Right lung (tissue), 5 donors: ENCODE results near the gene BRSK2. TPM values are rescaled to one million over a fixed set of nuclear protein-coding genes. Genes with fewer than 3 reads are reported as not detected.

ENCODE experiments used
- DNase-seq, 2 donors: peaks; one replicate each; pipeline ENCODE4 v3.0.0-alpha.2; 2013
- polyA plus RNA-seq, 5 donors: library from polyadenylated mRNA; unstranded; fragments of 120-200 nt; gene quantifications; one replicate each; pipeline versions ENCODE4 v1.2.1 to v1.2.3, GENCODE V29; 2013; ENCODE audit warnings: inconsistent platforms in 1 of 5, low replicate concordance in 1 of 5; ENCODE audit not compliant: insufficient read length in 5 of 5, insufficient read depth in 1 of 5

BRSK2 gene
- polyA plus RNA-seq, 5 donors, result 0.55 to 1.4 (median 0.67) TPM

DNA sequence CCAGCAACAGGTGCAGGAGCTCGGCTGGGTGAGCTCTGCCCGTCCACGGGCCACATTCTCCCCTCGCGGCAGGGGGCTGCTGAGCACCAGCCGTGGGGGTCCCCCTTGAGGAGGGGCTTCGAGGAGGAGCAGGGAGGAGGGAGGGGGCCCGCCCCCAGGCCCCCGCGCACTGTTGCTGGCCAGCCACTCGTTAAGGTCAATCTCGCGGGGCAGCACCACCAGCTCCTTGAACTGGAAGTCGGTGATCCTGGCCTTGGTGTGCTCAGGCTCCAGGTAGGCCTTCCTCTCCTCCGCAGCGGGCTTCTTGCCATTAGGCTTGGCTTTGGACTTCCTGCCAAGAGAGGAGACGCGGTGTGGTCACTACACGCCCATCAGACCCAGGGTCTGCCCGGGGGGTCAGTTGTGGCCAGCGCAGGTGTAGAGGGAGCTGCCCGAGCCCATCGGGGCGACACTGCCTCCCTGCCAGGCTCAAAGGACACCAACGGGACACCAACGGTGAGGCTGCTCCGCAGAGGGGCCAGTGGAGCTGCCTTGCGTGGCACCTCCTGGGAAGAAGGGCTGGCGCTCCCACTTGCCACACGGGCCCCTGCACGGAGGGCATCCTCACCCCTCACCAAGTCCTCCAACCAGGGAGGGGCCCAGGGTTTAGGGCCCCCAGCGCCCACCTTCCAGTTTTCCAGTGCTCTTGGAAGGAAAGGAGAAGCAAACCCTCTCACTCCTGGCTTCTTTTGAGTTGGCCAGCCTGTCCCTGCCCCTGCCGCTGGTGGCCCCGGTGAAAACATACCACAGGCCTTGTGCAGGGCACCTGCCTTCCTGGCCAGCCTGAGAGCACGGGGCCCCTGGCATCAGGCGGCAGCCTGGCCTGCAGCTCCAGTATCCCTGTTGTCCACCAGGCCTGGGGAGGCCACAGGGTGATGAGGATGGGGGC, 91.1 kb downstream of the BRSK2 start:
- no peak for DNase-seq

DNA sequence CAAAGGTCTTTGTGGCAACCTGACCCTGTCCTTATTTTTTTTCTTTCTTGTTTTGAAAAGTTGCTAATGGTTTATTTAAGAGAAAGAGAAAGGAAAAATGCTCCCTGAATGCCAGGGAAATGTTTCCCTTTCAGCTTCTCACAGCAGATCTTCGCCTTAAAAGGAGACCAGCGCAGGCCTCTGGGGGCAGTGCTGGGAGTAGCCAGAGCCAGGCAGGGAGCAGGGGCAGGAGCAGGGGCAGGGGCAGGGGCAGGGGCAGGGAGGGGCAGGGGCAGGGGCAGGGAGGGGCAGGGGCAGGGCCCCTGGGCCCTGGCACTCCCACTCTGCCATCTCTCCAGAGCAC, 91.7 kb downstream of the BRSK2 start:
- no peak for DNase-seq

DNA sequence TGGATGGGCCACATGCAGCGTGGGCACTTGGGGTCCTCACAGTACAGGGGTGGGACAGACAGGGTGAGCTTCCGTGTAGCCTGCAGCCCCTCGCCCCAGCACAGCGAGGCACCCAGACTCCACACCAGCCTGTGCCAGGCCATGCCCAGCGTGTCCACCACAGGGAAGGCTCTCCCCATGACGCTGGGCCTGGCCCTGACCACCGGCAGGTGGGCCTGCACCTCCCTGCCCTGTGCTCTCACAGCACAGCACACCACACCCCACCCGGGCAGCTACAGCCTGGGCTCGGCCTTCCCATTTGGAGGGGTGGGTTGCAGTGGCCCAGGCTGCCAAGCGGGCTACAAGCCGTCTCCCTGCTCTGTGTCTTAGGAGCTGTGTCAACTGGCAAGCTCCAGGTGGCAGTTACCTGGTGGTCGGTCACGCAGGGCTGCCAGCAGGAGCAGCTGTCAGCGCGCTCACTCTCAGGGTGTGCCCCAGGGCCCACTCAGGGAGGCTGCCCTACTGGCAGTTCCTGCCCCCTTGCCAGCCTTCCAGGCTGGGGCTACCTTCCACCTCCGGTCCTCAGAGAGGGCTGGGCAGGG, 92.2 kb downstream of the BRSK2 start:
- DNase-seq, result no peak

DNA sequence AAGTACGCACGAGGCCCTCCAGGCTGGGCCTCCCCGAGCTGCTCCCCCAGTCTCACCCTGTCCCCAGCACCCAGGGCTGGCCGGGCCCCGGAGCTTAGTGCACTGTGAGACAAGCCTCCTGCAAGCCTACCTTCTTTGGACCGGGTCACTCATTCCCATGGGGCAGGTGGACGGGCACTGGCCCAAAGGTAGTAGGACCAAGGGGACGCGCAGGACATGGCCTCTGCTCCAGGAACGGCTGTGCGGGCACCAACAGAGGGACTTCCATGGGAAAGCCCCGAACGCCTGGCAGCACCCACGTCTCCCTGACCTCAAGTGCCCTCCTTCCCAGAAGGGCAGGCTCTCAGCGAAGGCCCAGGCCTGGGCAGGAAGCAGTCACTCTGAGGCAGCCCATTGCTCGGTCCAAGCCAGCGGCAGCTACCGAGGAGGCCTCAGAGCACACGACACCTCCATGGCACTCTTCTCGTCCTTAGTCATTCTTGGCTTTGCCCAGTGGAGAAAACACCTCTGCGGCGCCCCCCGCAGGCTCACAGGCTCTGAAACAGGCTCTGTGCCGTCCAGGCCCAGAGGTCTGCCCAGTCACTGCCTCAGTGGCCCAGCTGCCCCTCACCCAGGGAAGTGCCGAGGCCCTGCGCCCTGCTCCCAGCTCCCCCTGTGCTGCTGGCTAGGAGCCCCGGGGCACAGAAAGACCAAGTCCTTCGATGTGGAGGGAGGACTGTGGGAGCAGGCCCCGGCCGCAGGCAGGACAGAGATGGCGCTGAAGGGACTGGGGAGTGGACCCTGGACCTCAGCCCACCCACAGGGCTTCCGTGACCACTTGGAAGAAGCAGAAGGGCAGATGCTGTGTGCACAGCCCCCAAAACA, 93.1 kb downstream of the BRSK2 start:
- DNase-seq, result no peak

DNA sequence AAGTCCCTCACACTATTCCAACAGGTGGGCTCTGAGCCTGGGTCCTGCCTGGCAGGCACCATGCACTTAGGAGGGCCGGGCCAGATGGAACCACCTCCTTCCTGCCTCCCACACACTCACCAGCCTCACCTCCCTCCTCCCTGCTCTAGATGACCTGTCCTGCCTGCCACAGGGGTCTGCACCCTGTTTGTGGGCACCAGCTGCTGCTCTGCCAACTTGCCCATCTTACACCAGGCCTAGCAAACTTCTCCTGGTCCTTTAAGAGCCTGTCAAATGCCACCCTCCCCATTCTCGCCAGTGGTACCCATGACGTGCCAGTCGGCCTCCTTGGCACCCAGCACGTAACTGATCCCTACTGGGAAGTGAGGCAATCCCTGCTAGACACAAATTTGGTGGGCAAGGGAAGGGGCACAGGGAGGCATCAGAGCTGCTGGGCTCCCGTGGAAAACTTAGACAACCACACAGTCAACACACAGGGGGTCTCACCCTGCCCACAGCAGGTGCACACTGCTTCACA, 93.8 kb downstream of the BRSK2 start:
- DNase-seq, result no peak

DNA sequence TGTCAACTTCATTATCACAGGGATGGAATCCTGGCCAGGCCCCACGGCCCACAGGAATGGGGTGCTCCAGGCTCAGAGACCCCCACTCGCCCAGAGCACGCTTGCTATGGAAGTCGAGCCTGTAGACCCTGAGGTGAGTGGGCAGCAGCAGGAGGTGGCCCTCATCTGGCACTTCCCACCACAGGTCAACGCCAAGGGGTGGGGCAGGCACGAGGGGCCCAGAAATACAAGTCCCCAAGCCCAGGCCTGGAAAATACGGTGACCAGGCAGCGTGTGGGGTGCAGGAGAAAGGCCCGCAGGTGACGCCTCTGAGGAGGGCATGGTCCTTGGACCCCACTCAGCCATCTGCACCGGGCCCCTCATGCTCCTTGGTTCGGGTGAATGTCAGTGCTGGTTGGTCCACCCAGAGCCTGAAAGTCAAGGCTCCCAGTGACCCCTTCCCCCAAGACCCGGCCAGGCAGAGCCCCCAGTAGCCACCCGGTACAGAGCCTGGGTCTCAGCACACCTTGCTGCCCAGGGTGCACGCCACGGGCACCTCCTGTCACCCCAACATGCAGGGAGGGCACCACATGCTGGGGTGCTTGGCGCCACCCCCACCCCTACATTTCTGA, 94.4 kb downstream of the BRSK2 start:
- DNase-seq, result no peak

DNA sequence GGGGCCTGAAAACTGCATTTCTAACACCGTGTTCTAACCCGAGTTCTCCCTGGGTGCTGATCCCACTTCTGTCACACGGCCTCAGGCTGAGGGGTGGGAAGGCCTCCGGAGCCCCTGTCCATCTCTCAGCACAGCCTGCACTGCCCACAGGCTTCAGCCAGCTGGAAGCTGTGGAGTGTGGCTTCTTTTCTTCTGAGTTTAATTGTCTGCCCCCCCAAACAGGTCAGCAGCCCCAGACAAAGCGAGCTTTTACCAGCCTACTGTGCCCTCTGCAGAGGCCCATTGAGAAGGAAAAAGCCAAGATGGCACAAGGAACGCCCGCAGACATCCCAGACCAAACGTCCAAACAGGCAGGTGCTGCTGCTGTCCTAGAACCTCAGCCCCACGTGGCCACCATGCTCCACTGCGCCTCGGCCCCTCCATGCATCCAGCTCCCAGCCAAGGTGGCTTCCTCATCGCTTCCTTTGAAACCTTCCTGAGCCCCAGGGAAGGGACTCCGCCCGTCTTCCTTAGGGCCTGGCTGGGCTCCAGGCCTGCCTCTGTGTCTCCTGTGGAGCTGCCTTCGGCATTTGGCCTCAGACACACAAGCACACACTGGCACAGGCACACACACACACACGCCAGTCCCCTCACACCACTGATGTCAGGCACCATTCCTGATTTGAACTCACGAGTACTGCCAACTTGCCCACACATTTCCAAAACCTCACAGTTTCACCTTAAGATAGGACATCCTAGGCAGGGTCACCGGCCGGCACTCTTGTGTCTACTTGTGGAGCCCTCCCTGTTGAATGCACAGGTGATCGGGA, 95.2 kb downstream of the BRSK2 start:
- DNase-seq, result no peak

DNA sequence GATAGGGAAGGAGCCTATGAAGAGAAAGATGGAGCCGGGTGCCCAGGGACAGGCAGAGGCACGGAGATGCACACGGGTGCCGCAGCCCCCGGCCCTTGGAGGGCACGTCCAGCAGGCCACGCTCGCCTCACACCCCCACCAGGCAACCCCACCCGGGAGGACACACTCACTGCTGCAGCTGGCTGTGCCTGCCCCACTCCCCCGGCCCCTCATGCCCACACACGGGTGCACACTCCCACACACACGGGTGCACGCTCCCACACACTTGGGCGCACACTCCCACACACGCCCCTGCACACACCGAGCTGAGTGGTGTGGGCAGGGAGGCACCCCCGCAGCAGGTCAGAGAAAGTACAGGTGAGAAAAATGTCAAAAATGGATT, 95.8 kb downstream of the BRSK2 start:
- DNase-seq, result no peak

DNA sequence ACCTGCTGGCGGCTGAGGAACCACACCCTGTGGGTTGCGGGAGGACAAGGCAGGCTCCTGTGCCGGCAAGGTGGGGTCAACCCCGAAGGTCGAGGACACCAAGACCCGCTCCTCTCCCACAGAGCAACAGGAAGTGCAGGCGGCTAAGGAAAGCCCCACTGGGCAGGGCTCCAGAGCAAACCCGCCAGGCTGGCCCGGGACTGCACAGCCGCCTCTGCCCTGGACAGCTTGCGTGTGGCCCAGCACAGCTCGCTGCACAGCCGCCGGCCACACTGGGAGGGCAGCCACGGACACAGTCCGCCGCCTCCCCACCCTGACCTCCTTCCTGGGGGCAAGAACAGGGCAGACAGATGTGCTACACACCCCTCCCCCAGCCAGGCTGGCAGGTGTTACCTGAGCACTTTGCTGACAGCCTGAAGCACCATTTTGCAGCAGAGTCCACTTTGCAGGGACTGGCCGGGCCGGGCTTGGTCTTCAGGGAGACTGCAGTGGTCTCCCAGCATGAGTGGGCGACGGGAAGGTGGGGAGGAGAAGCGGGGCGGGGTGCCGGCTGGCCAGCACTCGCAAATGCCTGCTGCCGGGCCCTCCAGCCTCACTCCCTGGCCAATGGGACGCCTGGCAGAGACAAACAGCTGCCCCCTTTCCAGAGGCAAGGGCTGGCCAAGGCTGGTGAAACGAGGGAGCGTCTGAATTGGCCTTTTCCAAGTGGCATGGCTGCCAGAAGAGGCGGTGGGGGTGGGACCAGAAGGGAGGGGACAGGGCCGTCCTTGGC, 96.5 kb downstream of the BRSK2 start, which contains the start of gene MOB2:
TSS of gene MOB2 (minus strand) at position 726 of the 772 bp plus-strand sequence. CDS start at position 503, 223 bp downstream.
- DNase-seq, result peak; percentile 26 to 30

DNA sequence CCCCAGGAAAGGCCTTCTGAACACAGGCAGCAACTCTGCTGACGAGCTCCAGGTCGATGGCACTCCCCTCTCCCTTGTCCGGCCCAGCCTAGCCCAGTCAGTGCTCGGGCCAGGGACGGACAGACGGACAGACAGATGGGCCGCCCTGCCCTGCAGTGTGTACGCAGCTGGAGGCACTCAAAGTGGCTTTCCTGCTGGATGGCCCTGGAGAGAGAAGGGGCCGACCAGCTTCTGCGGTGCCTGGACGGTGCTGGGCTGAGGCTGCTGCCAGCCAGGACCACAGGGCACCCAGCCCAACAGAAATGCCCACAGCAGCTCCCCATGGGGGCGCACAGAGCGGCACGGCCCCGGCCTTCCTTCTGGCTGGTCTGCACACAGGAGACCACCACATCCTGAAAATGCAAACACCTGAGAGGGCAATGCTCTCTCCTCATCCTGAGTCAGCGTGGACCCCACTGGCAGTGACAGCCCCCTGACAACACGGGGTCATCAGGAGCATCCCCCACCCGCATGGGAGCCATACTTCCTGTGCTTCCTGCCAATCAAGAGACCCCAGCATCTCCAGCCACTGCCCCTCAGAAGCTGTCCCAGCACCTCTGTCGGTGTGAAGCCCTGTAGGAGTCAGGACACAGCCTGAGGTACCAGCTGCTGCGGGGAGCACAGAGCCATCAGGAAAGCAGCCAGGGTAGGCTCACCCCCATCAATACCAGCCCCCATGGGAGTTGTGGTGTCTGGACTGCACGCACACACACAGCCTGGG, 97.5 kb downstream of the BRSK2 start:
- no peak for DNase-seq

DNA sequence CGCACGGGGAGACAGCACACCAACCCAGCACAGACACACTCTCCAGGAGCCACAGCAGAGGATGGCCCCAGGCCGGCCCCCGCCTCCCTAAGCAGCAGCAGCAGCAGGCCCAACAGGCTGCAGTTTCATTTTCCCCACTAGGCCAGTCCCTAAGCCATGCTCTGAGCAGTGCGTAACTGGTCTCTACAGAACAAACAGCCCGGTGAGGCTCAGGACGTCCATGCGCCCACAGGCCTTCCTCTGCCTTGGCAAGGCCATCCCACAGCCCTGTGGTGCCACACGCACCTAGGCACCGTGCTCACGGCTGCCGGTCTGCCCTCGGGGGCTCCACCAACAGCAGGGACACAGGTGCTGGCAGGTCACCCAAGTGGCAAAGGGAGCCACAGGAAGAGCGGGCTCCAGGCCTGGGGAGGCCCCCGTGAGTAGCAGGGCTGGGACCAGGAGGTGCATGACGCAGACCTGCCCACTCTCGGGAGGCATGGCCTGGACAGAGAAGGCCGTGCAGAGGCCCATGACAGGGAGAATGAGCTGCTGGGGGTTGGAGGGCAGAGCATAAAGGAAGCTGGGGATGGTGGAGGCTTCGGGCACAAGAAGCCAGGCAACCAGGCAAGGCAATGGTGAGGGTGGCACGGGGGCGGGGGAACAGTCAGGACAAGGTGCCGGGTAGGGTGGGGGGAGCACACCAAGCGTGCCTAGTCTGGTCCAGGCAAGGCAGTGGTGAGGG, 98.3 kb downstream of the BRSK2 start:
- no peak for DNase-seq

DNA sequence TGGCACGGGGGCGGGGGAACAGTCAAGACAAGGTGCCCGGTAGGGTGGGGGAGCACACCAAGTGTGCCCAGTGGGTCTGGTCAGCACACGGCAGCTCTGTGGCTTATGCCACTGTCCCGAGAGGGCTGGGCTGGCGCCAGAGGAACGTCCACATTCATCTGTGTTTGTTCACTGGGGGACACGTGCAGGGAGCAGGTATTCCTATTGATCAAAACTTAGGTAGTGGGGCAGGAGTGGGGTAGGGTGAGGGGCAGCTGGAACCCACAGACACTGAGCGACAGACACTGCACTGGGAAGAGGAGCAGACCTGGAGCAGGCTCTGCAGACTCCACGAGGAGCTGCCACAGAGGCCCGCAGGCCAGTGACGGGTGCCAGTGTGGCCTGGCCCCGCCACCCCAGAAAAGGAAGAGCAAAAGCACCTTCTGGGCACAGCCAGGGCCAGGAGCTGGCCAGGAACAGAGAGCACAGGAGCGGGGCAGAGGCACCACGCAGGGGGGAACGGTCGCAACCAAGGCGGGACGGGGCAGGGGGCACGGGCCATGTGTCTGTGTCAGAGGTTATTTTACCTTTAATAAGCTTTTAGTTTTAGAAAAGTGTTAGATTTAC, 98.9 kb downstream of the BRSK2 start:
- no peak for DNase-seq

DNA sequence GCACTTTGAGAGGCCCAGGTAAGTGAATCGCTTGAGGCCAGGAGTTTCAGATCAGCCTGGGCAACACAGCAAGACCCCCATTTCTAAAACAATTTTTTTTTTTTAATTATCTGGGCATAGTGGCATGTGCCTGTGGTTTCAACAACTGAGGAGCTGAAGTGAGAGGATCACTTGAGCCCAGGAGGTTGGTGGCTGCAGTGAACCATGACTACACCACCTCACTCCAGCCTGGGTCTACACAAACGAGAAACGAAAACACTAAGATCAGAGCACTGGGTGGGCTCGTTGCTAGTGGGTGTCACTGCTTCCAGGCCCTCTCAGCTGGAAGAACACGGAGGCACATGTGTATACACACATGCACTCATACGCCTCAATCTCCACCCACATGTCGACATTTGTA, 100.9 kb downstream of the BRSK2 start:
- DNase-seq, result no peak

DNA sequence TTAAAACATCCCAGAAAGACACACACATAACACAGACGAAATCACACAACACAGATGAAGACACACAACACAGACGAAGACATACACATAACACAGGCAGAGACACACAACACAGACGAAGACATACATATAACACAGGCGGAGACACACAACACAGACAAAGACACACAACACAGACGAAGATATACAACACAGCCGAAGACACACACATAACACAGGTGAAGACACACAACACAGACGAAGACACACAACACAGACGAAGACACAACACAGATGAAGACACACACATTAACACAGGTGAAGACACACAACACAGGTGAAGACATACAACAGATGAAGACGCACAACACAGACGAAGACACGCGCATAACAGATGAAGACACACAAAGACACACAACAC, 101.6 kb downstream of the BRSK2 start:
- DNase-seq, result no peak

DNA sequence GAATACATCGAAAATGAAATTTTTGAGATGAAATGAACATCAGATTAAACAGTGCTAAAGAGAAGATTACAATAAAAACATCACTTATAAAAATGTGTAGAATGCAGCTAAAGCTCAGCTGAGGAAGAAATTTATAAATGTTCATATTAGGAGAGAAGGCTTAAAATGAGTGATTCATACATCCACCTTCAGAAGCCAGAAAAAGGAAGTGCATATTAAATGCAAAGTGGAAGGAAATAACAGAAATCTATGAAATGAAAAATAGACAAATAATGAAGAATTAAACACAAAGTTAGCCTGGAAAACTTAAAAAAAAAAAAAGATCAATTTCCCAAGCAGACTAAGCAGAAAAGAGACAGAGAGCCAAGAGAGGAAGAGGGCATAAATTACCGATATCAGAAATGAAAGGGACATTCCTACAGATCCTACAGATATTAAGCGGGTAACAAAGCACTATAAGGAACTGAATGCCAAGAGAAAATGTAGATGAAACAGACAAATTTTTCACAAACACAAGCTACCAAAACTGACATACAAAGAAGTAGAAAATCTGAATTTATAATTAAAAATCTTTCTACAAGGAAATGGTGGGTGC, 104.0 kb downstream of the BRSK2 start:
- no peak for DNase-seq

DNA sequence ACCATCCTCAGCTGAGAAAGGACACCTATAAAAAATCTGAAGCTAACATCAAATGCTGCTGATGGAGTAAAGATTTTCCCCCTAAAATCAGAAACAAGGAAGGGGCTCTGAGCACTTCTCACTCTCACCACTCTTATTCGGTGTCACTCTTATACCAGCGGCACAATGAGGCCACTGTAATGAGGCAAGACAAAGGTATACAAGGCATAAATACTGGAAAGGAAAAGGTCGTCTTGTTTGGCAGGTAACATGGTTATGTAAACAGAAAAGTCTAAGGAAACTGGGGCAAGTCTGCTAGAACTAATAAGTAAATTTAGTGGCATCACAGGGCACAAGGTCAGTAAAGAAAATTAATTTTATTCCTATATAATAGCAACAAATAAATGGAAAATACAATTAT, 104.9 kb downstream of the BRSK2 start:
- DNase-seq, result no peak

DNA sequence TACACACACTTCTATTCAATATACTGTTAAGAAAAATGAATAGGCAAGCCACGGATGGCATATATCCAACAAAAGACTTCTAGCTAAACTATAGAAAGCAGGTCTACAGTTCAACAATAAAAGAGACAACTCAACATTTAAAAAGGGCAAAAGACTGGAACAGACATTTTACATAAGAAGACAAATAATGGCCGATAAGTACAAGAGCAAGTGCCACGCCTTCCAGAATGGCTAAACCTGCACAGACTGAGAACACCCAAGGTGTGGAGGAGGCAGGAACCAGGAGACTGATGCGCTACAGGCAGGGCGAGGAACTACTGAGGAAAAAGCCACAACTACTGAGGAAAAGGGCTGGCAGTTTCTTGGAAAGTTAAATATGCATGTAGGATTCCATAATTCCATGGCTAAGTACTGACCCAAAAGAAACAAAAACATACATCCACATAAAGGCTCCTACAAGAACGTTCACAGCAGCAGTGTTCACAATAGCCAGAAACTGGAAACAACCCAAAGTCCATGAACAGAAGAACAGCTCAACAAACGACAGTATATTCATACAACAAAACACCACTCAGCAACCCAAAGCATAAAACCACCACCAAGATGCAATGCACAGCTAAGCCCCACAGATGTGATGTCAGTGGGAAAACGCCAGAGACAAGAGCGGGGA, 106.5 kb downstream of the BRSK2 start:
- DNase-seq, result no peak
